Suprapubic skin (tissue), 3 donors: Measurements from ENCODE around the gene CYP2A7.

ENCODE experiments used
- EP300 ChIP-seq: sonication (generic); formaldehyde crosslinking; IDR thresholded peaks from one replicate; pipeline ENCODE4 v1.6.1; 2017; ENCODE audit warnings: antibody characterized with exemption
- POLR2A ChIP-seq, 2 donors: fragments of 450-650 bp; IDR thresholded peaks; one replicate each; pipeline ENCODE4 v1.6.1; 2017; ENCODE audit warnings: antibody characterized with exemption in 2 of 2, mild to moderate bottlenecking in 2 of 2, moderate library complexity in 2 of 2
- TF ChIP-seq, protein P1 (sequence below), 2 donors: fragments of 200-600 bp in 1 of 2; fragments of 450-650 bp in 1 of 2; sonication (generic) in 1 of 2; IDR thresholded peaks; one replicate each; pipeline ENCODE4 v1.5.1; 2016 to 2019; ENCODE audit warnings: antibody characterized with exemption in 2 of 2, mild to moderate bottlenecking in 1 of 2, moderate library complexity in 1 of 2

DNA sequence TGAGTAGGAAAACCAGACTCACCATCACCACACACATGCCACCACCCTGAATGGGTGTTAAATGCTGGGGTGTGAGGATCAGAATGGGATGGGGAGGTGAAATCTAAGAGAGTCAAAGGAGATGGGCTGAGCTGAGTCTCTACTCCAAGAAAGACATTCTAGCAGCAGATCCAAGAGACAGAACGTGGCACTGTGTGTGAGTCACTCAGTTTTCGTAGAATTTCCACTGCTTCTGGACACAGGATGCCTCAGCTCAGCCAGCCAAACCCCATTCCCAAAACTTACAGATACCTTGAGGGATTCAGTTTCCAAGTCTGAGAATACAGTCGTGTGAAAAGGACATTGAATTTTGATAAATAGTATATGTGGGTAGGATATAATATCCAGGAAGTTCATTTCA lies 7.3 kb upstream of the CYP2A7 start:
- TF ChIP-seq POLR2A (IDR thresholded peaks at IDR 0.05) (no peak), EP300 (no peak)
- TF ChIP-seq, protein P1, sequence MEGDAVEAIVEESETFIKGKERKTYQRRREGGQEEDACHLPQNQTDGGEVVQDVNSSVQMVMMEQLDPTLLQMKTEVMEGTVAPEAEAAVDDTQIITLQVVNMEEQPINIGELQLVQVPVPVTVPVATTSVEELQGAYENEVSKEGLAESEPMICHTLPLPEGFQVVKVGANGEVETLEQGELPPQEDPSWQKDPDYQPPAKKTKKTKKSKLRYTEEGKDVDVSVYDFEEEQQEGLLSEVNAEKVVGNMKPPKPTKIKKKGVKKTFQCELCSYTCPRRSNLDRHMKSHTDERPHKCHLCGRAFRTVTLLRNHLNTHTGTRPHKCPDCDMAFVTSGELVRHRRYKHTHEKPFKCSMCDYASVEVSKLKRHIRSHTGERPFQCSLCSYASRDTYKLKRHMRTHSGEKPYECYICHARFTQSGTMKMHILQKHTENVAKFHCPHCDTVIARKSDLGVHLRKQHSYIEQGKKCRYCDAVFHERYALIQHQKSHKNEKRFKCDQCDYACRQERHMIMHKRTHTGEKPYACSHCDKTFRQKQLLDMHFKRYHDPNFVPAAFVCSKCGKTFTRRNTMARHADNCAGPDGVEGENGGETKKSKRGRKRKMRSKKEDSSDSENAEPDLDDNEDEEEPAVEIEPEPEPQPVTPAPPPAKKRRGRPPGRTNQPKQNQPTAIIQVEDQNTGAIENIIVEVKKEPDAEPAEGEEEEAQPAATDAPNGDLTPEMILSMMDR (IDR thresholded peaks at IDR 0.05) = no peak
